Peyer's patch (tissue), 4 donors: ENCODE measurements around the gene BICD1. TPM values are rescaled to one million over a fixed set of nuclear protein-coding genes. Genes with fewer than 3 reads are reported as not detected.
"Not testable (repeated sequence)": the region's sequence is repeated elsewhere in the genome, so short reads cannot be mapped to it uniquely, and the experiment has no call there.

Experiments
- DNase-seq, 3 donors: peaks; one replicate each; pipeline ENCODE4 v3.0.0-alpha.2; 2017 to 2019
- H3K27ac ChIP-seq, 4 donors: fragments of 200-600 bp; sonication (generic); one replicate each; pipeline ENCODE4 v1.5.1; 2016 to 2019
- H3K27me3 ChIP-seq, 2 donors: fragments of 200-600 bp; sonication (generic); one replicate each; pipeline ENCODE4 v1.5.1; 2019
- H3K36me3 ChIP-seq, 3 donors: fragments of 200-600 bp; sonication (generic); one replicate each; pipeline ENCODE4 v1.5.1; 2016 to 2019
- H3K4me1 ChIP-seq, 4 donors: fragments of 200-600 bp; sonication (generic); one replicate each; pipeline ENCODE4 v1.5.1; 2016 to 2019
- H3K4me3 ChIP-seq, 4 donors: fragments of 200-600 bp; sonication (generic); 1 replicate in 3 of 4; 2 replicates in 1 of 4; pipeline ENCODE4 v1.5.1; 2016 to 2019; ENCODE audit warnings: mild to moderate bottlenecking in 1 of 4
- H3K9me3 ChIP-seq, 4 donors: fragments of 200-600 bp; sonication (generic); one replicate each; pipeline ENCODE4 v1.5.1; 2016 to 2019; ENCODE audit warnings: mild to moderate bottlenecking in 1 of 4
- CTCF ChIP-seq, 6 experiments: fragments of 450-650 bp in 4 of 6; fragments of 200-600 bp in 2 of 6; sonication (generic) in 1 of 6; IDR thresholded peaks; one replicate each; pipeline ENCODE4 v1.5.1; 2017 to 2019; ENCODE audit warnings: antibody characterized with exemption in 6 of 6, mild to moderate bottlenecking in 3 of 6, moderate library complexity in 1 of 6
- POLR2A ChIP-seq, 2 donors: fragments of 450-650 bp; IDR thresholded peaks; one replicate each; pipeline ENCODE4 v1.5.1; 2017; ENCODE audit warnings: antibody characterized with exemption in 2 of 2, mild to moderate bottlenecking in 2 of 2, moderate library complexity in 2 of 2
- total RNA-seq, 4 donors: library from RNA; depleted of rRNA; stranded (reverse); fragments of >200 nt; gene quantifications; one replicate each; pipeline ENCODE4 v1.1.0, GENCODE V29; 2016

BICD1 gene
- total RNA-seq, 4 donors from 2014 or later, result 3.5 to 39.6 (median 10.5) TPM

- Histone ChIP-seq H3K27me3 (no peaks in the 10 kb centered on the region), H3K36me3 (no peaks in the 10 kb centered on the region), H3K4me1 (no peaks in the 10 kb centered on the region), H3K4me3 (no peak overlapping the region), H3K27ac (no peak overlapping the region), H3K9me3 (no peaks in the 10 kb centered on the region)
- DNase-seq, result no peak
- TF ChIP-seq CTCF (IDR thresholded peaks at IDR 0.05) (no peak), POLR2A (IDR thresholded peaks at IDR 0.05) (no peak)
These were observed 111.0 kb downstream of the BICD1 start for GRCh38 chr12:32217354-32218310.

GRCh38 chr12:32223941-32224340 lies 117.3 kb downstream of the BICD1 start:
- Histone ChIP-seq H3K36me3 (no peaks in the 10 kb centered on the region), H3K9me3 (no peaks in the 10 kb centered on the region), H3K27ac (no peak overlapping the region), H3K27me3 (no peaks in the 10 kb centered on the region), H3K4me3 (no peak overlapping the region), H3K4me1 (no peaks in the 10 kb centered on the region)
- TF ChIP-seq POLR2A (IDR thresholded peaks at IDR 0.05) (no peak), CTCF (IDR thresholded peaks at IDR 0.05) (no peak)
- no peak for DNase-seq

- DNase-seq, result no peak
- no peak overlapping the region for H3K4me3 ChIP-seq
- no peaks in the 10 kb centered on the region for H3K36me3 ChIP-seq
- H3K27me3 ChIP-seq, result no peaks in the 10 kb centered on the region
- TF ChIP-seq CTCF (IDR thresholded peaks at IDR 0.05) (no peak), POLR2A (IDR thresholded peaks at IDR 0.05) (no peak)
- H3K4me1 ChIP-seq, result no peaks in the 10 kb centered on the region
- H3K9me3 ChIP-seq, result no peaks in the 10 kb centered on the region
- H3K27ac ChIP-seq, result no peak overlapping the region
These were observed 120.1 kb downstream of the BICD1 start for GRCh38 chr12:32226768-32227167.

GRCh38 chr12:32229971-32230612 lies 123.4 kb downstream of the BICD1 start:
- no peak for TF ChIP-seq POLR2A (IDR thresholded peaks at IDR 0.05)
- no peak for TF ChIP-seq CTCF (IDR thresholded peaks at IDR 0.05)
- no peaks in the 10 kb centered on the region for H3K4me1 ChIP-seq
- no peaks in the 10 kb centered on the region for H3K9me3 ChIP-seq
- H3K4me3 ChIP-seq, result no peak overlapping the region
- no peaks in the 10 kb centered on the region for H3K36me3 ChIP-seq
- no peak for DNase-seq
- no peaks in the 10 kb centered on the region for H3K27me3 ChIP-seq
- H3K27ac ChIP-seq, result no peak overlapping the region

- Histone ChIP-seq H3K4me1 (no peaks in the 10 kb centered on the region), H3K27me3 (no peaks in the 10 kb centered on the region), H3K9me3 (no peaks in the 10 kb centered on the region), H3K4me3 (no peak overlapping the region), H3K27ac (no peak overlapping the region), H3K36me3 (no peaks in the 10 kb centered on the region)
- no peak for TF ChIP-seq POLR2A (IDR thresholded peaks at IDR 0.05)
- TF ChIP-seq CTCF (IDR thresholded peaks at IDR 0.05), result no peak
- DNase-seq, result no peak
These were observed 124.0 kb downstream of the BICD1 start for GRCh38 chr12:32230613-32230993.

GRCh38 chr12:32231361-32231760 lies 124.7 kb downstream of the BICD1 start:
- H3K27ac ChIP-seq, H3K4me1 ChIP-seq, H3K4me3 ChIP-seq, H3K27me3 ChIP-seq, DNase-seq, H3K36me3 ChIP-seq, H3K9me3 ChIP-seq: not testable (repeated sequence)
